ENCODE data around the gene RYR1. TPM values are rescaled to one million over a fixed set of nuclear protein-coding genes. Genes with fewer than 3 reads are reported as not detected.
"Not testable (repeated sequence)": the region's sequence is repeated elsewhere in the genome, so short reads cannot be mapped to it uniquely, and the experiment has no call there.

The RYR1 gene
- polyA plus RNA-seq, 4 donors, result 4.5 to 5.0 (median 4.8) TPM

GRCh38 chr19:38452430-38453366 is 19.2 kb downstream of the RYR1 start:
- no peak for DNase-seq (ENCODE audit: low read depth in 4 of 4, low spot score in 3 of 4)

GRCh38 chr19:38453596-38453995 is 20.1 kb downstream of the RYR1 start:
- no peak for DNase-seq (ENCODE audit: low read depth in 4 of 4, low spot score in 3 of 4)

DNA sequence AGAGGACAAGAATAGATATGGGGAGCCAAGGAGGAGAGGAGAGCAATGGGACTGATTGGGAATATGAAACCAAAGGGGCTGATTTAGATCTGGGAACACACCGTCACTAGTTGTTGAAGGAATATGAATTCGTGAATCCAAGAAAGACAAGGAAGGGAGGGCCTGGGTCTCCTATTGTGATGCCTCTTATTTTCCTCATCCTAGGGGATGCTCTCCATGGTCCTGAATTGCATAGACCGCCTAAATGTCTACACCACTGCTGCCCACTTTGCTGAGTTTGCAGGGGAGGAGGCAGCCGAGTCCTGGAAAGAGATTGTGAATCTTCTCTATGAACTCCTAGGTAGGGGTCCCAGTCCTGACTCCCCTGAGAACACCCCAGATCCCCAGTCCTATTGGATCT is 21.5 kb downstream of the RYR1 start:
- DNase-seq (ENCODE audit: low read depth in 4 of 4, low spot score in 3 of 4), result peak; percentile 31 to 54 (median 36)

DNA sequence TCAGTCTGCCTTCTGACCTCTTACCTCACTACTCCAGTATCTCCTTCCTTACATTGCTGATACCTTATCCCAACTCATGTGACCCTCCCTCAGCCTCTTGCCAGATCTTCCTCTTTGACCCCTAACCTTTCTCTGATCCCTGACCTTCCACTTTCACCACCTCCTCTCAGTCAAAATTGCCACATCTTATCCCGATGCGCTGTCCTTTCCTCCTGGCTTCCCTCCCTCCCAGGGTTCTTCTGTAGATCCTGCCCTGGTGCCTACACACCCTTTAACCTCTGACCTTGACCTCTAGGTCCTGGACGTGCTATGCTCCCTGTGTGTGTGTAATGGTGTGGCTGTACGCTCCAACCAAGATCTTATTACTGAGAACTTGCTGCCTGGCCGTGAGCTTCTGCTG is 23.7 kb downstream of the RYR1 start:
- no peak for DNase-seq (ENCODE audit: low read depth in 4 of 4, low spot score in 3 of 4)

DNA sequence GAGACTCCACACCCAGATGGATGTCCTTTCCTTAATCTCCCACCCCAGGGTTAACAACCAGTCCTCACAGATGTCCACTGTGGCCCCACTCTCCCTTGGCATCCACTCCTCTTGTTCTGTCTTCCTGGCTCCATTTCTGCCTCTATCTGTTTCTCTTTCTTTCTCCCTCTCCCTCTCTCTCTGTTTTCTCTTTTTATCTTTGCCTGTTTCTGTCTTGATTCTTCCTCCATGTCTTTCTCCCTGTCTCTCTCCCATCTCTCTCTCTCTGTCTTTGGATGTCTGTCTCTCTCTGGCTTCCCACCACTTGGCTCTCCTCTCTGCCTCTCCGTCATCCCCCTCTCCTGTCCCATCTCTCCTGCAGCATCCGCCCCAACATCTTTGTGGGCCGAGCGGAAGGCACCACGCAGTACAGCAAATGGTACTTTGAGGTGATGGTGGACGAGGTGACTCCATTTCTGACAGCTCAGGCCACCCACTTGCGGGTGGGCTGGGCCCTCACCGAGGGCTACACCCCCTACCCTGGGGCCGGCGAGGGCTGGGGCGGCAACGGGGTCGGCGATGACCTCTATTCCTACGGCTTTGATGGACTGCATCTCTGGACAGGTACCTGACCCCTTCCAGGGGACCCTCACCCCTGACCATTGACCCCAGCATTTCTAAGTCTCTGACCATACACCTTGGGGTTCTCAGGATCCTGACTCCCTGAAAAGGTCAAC is 24.4 kb downstream of the RYR1 start:
- DNase-seq (ENCODE audit: low read depth in 4 of 4, low spot score in 3 of 4), result no peak

DNA sequence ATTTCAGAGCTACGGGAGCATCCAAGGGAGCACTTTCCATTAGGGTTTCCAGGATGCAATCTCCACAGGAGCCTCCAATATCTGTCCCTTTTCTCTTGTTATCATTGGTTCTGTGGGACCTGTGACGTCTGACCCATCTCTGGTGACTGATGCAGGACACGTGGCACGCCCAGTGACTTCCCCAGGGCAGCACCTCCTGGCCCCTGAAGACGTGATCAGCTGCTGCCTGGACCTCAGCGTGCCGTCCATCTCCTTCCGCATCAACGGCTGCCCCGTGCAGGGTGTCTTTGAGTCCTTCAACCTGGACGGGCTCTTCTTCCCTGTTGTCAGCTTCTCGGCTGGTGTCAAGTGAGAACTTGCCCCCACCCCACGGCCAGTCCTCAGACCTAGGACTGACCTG is 25.5 kb downstream of the RYR1 start:
- DNase-seq (ENCODE audit: low read depth in 4 of 4, low spot score in 3 of 4), result no peak

- no peak for DNase-seq (ENCODE audit: low read depth in 4 of 4, low spot score in 3 of 4)
Measured at GRCh38 chr19:38463365-38463764, 29.9 kb downstream of the RYR1 start.

GRCh38 chr19:38464421-38465082 is 31.1 kb downstream of the RYR1 start:
- DNase-seq (ENCODE audit: low read depth in 4 of 4, low spot score in 3 of 4), result no peak

- DNase-seq (ENCODE audit: low read depth in 4 of 4, low spot score in 3 of 4), result no peak
Measured at GRCh38 chr19:38466050-38466449, 32.6 kb downstream of the RYR1 start.

DNA sequence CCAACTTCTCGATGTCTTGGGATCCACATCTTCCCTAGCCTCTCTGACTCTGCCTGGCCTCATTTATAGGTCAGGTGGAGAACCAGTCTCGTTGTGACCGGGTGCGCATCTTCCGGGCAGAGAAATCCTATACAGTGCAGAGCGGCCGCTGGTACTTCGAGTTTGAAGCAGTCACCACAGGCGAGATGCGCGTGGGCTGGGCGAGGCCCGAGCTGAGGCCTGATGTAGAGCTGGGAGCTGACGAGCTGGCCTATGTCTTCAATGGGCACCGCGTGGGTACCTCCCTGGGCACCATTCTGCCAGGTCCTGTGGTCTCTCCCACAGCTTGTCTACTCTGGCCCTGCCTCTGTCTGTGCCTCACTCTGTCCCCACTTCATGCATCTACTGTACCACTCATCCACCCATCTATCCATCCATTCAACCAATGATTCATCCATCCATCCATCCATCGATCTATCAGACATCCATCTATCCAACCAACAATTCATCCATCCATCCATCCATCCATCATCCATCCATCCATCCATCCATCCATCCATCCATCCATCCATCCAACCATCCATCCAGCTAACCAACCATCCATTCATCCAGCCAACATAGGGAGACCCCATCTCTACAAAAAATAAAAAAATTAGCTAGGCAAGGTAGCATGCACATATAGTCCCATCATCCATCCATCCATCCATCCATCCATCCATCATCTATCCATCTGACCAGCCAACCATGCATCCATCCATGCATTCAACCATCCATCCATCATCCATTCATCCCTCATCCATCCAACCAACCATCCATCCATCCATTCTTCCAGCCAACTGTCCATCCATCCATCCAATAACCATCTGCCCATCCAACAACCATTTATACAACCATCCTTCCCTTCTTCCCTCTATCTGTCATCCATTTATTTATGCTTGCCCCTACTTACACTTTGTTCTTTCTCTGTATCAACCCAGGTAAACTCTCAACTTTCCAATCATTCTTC is 34.3 kb downstream of the RYR1 start:
- DNase-seq (ENCODE audit: low read depth in 4 of 4, low spot score in 3 of 4), result no peak

- DNase-seq (ENCODE audit: low read depth in 4 of 4, low spot score in 3 of 4), result no peak
Measured at GRCh38 chr19:38469151-38469550, 35.7 kb downstream of the RYR1 start.

- no peak for DNase-seq (ENCODE audit: low read depth in 4 of 4, low spot score in 3 of 4)
Measured at GRCh38 chr19:38470788-38471480, 37.4 kb downstream of the RYR1 start.

GRCh38 chr19:38472725-38473124 is 39.2 kb downstream of the RYR1 start:
- DNase-seq (ENCODE audit: low read depth in 4 of 4, low spot score in 3 of 4), result not testable (repeated sequence)

GRCh38 chr19:38473201-38473600 is 39.7 kb downstream of the RYR1 start:
- no peak for DNase-seq (ENCODE audit: low read depth in 4 of 4, low spot score in 3 of 4)

GRCh38 chr19:38475176-38475575 is 41.7 kb downstream of the RYR1 start:
- DNase-seq (ENCODE audit: low read depth in 4 of 4, low spot score in 3 of 4), result no peak

DNA sequence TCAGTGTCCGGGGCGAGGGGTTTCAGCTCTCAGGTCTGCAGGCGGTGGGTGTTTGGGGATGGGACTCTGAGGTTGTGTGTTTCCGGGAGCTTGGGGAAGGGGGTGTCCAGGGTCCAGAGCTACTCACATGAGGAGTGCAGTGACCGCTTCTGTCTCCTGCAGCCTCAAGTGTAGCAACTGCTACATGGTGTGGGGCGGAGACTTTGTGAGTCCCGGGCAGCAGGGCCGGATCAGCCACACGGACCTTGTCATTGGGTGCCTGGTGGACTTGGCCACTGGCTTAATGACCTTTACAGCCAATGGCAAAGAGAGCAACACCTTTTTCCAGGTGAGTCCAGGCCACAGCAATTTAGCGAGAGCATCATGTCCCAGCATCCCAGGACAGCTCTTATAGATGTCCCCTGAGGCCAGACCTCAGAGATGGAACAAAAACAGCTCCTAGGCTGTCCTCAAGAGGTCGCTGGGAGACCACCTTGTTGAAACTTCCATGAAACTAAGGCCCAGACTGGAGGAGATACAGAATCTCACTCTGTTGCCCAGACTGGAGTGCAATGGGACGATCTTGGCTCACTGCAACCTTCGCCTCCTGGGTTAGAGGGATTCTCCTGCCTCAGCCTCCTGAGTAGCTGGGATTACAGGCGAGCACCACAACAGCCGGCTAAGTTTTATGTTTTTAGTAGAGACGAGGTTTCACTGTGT is 44.9 kb downstream of the RYR1 start:
- no peak for DNase-seq (ENCODE audit: low read depth in 4 of 4, low spot score in 3 of 4)

GRCh38 chr19:38482496-38482895 is 49.0 kb downstream of the RYR1 start:
- DNase-seq (ENCODE audit: low read depth in 4 of 4, low spot score in 3 of 4), result no peak

DNA sequence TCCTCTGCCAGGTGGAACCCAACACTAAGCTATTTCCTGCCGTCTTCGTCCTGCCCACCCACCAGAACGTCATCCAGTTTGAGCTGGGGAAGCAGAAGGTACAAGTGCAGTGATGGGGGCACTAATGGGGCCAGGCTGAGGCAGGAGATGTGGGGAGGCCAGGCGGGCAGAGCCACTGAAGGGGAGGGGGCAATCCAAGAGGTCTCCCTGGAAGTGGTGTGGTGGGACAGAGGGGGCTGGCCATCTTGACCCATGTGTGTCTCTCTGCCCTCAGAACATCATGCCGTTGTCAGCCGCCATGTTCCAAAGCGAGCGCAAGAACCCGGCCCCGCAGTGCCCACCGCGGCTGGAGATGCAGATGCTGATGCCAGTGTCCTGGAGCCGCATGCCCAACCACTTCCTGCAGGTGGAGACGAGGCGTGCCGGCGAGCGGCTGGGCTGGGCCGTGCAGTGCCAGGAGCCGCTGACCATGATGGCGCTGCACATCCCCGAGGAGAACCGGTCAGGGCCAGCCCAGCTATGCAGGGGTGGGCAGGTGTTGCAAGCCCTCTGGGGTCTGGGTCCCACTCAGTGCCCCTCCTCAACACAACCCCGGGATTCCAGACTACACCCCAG is 49.6 kb downstream of the RYR1 start:
- DNase-seq (ENCODE audit: low read depth in 4 of 4, low spot score in 3 of 4), result no peak

All from right renal pelvis (tissue), 4 donors.